ENCODE measurements around the gene RNF144A. TPM values are rescaled to one million over a fixed set of nuclear protein-coding genes. Genes with fewer than 3 reads are reported as not detected.

RNF144A gene
- polyA plus RNA-seq, 1 experiment = 0.12 TPM

- no peaks in the 10 kb centered on the region for H3K36me3 ChIP-seq (ENCODE audit: control insufficient read depth, insufficient read depth, low read length)
- H3K4me3 ChIP-seq (ENCODE audit: low read depth, low read length) = no peak overlapping the region
- POLR2A ChIA-PET = no interaction called here
- no peaks in the 10 kb centered on the region for H3K27me3 ChIP-seq (ENCODE audit: control insufficient read depth, insufficient read depth, low read length)
- TF ChIP-seq CTCF (IDR thresholded peaks at IDR 0.05; ENCODE audit: insufficient read depth, low read depth, low read length) = no peak
- CTCF ChIA-PET = no interaction called here
- no peak for DNase-seq (ENCODE audit: low read depth)
Observed at GRCh38 chr2:7071154-7071553, 153.9 kb downstream of the RNF144A start.

- Histone ChIP-seq H3K36me3 (ENCODE audit: control insufficient read depth, insufficient read depth, low read length) (no peaks in the 10 kb centered on the region), H3K4me3 (ENCODE audit: low read depth, low read length) (no peak overlapping the region), H3K27me3 (ENCODE audit: control insufficient read depth, insufficient read depth, low read length) (no peaks in the 10 kb centered on the region)
- ChIA-PET CTCF (interaction anchor here (1.2 to 1.6 kb wide), 2 partner anchors 12 to 28 kb away, joined by 3 to 4 read pairs; no protein-coding TSS in a partner anchor), POLR2A (no interaction called here)
- DNase-seq (ENCODE audit: low read depth) = no peak
- no peak for TF ChIP-seq CTCF (IDR thresholded peaks at IDR 0.05; ENCODE audit: insufficient read depth, low read depth, low read length)
Observed at GRCh38 chr2:7071916-7072556, 154.8 kb downstream of the RNF144A start.

- POLR2A ChIA-PET = no interaction called here
- CTCF ChIA-PET = no interaction called here
- no peak overlapping the region for H3K4me3 ChIP-seq (ENCODE audit: low read depth, low read length)
- H3K27me3 ChIP-seq (ENCODE audit: control insufficient read depth, insufficient read depth, low read length) = no peaks in the 10 kb centered on the region
- TF ChIP-seq CTCF (IDR thresholded peaks at IDR 0.05; ENCODE audit: insufficient read depth, low read depth, low read length) = no peak
- H3K36me3 ChIP-seq (ENCODE audit: control insufficient read depth, insufficient read depth, low read length) = no peaks in the 10 kb centered on the region
- no peak for DNase-seq (ENCODE audit: low read depth)
Observed at GRCh38 chr2:7073901-7074300, 156.7 kb downstream of the RNF144A start.

- Histone ChIP-seq H3K27me3 (ENCODE audit: control insufficient read depth, insufficient read depth, low read length) (no peaks in the 10 kb centered on the region), H3K4me3 (ENCODE audit: low read depth, low read length) (no peak overlapping the region), H3K36me3 (ENCODE audit: control insufficient read depth, insufficient read depth, low read length) (no peaks in the 10 kb centered on the region)
- no peak for DNase-seq (ENCODE audit: low read depth)
- TF ChIP-seq CTCF (IDR thresholded peaks at IDR 0.05; ENCODE audit: insufficient read depth, low read depth, low read length) = no peak
- POLR2A ChIA-PET = no interaction called here
- CTCF ChIA-PET = no interaction called here
Observed at GRCh38 chr2:7075834-7076233, 158.6 kb downstream of the RNF144A start.

GRCh38 chr2:7077660-7078267 is 160.6 kb downstream of the RNF144A start:
- POLR2A ChIA-PET = no interaction called here
- Histone ChIP-seq H3K27me3 (ENCODE audit: control insufficient read depth, insufficient read depth, low read length) (no peaks in the 10 kb centered on the region), H3K4me3 (ENCODE audit: low read depth, low read length) (no peak overlapping the region), H3K36me3 (ENCODE audit: control insufficient read depth, insufficient read depth, low read length) (no peaks in the 10 kb centered on the region)
- CTCF ChIA-PET = no interaction called here
- TF ChIP-seq CTCF (IDR thresholded peaks at IDR 0.05; ENCODE audit: insufficient read depth, low read depth, low read length) = no peak
- no peak for DNase-seq (ENCODE audit: low read depth)

Measured in BJ (cell line).